HG02884 (cell line): Measurements from ENCODE around the gene METTL26.

Experiments
- ATAC-seq: cut with Tn5 transposase; IDR thresholded peaks from one replicate; pipeline ENCODE4 v1.9.1; 2021; ENCODE audit warnings: mild to moderate bottlenecking, moderate library complexity; ENCODE audit not compliant: unreplicated experiment

The METTL26 gene

DNA sequence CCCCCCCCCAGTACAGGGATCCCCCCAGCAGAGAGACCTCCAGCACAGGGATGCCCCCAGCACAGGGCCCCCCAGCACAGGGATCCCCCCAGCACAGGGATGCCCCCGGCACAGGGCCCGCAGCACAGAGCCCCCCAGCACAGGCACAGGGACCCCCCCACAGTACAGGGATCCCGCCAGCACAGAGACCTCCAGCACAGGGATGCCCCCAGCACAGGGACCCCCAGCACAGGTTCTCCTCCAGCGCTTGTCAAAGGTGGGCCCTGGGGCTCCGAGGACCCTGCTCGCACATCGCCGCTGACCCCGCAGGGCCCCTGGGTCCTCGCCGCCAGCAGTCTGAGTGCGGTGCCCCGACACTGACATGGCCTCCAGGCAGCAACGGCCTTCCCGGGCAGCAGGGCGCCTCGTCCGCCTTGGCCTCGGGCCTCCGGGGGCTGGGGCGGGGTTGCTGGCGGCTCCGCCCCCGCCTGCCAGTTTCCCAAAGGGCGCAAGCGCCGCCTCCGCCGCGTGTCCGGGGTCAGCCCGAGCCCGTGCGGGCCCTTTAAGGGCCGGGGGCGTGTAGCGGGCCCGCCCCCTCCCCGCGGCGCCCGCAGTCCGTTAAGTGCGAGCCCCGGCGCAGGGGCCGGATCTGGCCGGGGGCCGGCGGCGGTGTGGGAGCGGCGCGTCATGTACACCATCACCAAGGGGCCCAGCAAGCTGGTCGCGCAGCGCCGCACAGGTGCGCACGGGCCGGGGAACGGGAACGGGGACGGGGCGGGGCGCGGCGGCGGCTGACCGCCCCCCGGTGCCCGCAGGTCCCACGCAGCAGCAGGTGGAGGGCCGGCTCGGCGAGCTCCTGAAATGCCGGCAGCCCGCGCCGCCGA, 5.5 kb upstream of the METTL26 start, which contains the start of gene MCRIP2:
TSS of gene MCRIP2 (plus strand) at position 503 of the 863 bp plus-strand sequence. CDS start at position 667, 164 bp downstream.
- ATAC-seq, result peak; percentile 48

DNA sequence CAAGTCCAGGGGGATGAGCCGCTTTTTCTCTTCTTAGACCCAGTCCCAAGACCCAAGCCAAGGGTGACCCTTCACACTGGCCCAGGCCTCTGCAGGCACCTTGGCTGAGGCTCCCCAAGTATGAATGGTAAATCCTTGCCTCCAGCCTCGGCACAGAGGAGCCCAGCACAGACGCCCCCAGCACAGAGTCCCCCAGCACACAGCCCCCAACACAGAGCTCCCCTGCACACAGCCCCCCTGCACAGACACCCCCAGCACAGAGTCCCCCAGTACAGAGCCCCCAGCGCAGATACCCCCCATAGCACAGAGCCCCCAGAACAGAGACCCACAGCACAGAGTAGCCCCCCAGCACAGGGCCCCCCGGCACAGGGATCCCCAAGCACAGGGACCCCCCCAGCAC, 4.5 kb upstream of the METTL26 start:
- no peak for ATAC-seq

- no peak for ATAC-seq
Measured at GRCh38 chr16:638836-639235, 2.7 kb upstream of the METTL26 start.

GRCh38 chr16:638034-638543, 2.0 kb upstream of the METTL26 start:
- ATAC-seq, result no peak

DNA sequence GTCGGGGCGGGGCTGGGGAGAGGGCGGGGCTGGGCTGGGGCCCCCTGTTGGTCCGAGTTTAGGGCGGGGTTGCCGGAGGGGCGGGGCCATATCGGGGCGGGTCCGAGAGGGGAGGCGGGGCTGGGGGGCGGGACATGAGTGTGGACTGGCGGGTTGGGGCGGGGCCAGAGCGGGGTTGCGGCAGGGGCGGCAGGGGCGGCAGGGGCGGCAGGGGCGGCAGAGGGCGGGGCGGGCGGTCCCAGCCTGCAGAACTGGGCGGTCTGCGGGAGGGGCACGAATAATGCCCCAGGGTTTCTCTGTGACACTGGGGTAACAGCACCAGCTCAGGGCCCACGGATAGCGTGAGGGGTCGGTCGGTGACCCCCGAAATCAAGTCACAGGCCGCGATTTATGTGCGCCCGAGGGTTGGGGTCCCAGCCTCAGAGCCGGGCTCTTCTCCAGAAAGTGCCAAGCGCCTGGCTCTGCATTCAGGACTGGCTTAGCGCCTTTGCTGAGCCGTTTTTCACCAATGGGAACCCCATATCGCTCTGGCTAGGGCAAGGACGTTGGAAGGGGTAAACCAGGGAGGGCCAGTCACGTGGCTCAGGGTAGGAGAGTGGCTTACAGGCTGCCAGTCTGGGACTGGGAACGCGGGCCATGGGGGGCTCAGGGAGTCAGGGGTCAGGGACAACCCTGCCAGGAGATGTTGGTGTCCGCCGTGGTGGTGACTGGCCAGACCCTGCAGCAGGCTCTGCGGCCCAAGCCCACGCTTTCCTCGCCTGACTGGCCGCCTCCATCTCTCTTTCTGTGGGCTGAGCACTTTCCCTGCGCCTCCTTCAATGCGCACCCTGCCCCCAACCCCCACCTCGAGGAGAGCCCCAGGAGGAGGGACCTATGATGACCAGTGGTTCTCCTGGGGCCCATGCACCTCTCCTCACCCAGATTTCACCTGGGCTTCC, 1.2 kb upstream of the METTL26 start:
- no peak for ATAC-seq

- ATAC-seq, result peak; percentile 3
Measured at GRCh38 chr16:635573-636205, 416 bp downstream of the METTL26 start.

- ATAC-seq, result no peak
Measured at GRCh38 chr16:634996-635395, 1.1 kb downstream of the METTL26 start.

DNA sequence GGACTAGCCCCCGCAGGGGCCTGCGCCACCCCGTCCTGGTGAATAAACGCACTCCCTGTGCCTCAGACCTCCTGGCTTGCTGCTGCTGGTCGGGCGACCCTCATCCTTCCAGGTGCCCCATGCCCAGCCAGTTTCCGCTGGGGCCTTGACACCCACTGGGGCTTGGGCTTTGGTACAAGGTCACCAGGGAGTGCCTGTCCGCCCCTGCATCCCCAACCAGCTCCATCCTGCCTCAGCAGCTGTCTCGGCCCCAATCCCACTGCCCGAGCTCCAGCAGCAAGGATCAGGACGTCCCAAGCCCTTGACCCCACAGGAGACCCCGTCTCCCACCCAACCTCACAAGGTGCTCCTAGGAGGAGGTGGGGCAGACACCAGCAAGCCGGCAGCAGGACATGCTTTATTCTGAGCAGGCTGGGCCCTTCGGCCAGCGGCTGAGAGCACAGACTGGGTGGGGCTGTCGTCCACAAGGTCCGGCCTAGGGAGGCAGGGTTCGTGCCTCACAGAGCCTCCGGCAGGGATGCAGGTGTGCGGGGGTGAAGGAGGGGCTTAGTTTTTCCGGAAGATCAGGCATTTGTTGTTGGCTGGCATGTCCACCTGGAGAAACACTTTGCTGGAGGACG, 1.9 kb downstream of the METTL26 start:
- no peak for ATAC-seq

GRCh38 chr16:633336-634050, 2.6 kb downstream of the METTL26 start:
- no peak for ATAC-seq

DNA sequence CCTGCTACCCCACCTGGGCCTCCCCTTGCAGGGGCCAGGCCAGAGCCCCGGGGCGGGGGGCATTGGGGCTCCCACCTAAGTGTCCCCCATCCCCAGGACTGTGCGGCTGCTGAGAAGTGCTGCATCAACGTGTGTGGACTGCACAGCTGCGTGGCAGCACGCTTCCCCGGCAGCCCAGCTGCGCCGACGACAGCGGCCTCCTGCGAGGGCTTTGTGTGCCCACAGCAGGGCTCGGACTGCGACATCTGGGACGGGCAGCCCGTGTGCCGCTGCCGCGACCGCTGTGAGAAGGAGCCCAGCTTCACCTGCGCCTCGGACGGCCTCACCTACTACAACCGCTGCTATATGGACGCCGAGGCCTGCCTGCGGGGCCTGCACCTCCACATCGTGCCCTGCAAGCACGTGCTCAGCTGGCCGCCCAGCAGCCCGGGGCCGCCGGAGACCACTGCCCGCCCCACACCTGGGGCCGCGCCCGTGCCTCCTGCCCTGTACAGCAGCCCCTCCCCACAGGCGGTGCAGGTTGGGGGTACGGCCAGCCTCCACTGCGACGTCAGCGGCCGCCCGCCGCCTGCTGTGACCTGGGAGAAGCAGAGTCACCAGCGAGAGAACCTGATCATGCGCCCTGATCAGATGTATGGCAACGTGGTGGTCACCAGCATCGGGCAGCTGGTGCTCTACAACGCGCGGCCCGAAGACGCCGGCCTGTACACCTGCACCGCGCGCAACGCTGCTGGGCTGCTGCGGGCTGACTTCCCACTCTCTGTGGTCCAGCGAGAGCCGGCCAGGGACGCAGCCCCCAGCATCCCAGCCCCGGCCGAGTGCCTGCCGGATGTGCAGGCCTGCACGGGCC, 3.4 kb downstream of the METTL26 start:
- no peak for ATAC-seq

DNA sequence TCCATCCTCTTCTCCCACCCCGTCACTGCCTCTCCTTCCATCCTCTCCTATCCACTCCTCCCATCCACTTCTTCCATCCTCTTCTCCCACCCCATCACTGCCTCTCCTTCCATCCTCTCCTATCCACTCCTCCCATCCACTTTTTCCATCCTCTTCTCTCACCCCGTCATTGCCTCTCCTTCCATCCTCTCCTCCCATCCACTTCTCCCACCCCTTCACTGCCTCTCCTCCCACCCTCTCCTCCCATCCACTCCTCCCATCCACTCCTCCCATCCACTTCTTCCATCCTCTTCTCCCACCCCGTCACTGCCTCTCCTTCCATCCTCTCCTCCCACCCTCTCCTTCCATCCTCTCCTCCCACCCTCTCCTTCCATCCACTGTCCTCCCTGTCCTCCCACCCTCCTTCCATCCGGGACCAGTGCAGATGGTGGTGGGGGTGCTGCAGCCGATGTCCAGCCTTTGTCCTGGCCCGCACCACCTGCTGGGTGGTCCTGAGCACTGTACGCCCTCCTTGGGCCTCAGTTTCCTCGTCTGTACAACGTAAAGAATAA, 4.2 kb downstream of the METTL26 start:
- no peak for ATAC-seq

- ATAC-seq, result no peak
Measured at GRCh38 chr16:630815-631405, 5.2 kb downstream of the METTL26 start, which contains the start of gene WFIKKN1. TSS of gene WFIKKN1 (plus strand) at chr16:630985. CDS start at chr16:631254, 269 bp downstream.

DNA sequence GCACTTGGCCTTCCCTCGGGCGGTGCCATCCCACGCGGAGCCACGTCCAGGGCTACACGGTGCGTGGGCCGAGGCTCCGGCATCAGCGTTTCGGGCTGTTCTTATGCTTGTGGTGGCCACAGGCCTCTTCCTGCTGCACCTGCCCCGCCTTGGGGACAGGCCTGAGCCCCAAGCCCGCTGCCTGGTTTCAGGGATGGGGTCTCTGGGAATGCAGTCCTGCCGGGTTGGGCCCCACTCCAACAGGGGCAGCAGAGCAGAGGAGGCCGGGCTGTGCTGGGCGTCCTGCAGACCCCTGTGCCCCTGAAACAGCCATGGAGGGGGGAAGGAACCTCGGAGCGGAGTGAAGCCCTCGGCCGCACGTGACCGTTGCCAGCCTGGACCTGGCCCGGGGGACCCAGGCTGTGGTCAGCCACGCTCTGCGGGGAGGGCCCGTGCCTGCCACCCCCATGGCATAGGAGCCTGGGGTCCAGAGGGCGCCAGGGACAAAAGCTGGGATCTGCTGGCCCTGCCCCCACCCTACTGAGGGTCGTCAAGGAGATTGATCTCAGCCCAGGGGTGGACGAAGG, 5.8 kb downstream of the METTL26 start:
- no peak for ATAC-seq

DNA sequence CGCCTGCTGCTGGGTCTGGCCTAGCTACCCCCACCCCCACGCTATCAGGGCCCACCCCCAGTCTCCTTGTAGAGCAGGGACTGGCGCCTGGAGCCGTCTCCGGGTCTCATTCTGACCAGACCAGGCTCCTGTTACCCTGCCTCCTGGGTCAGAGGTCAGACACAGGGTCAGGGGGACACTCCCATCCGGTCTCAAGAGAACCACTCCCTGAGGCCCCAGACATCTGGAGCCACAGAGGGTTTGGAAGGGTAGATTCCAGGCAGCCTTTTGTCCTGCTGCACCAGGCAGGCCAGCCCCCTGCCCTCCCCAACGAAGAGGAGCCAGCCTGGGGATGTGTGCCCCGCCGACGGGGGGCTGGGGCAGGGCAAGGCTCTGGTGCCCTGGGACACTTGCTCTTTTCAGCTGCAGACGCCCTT, 6.3 kb downstream of the METTL26 start:
- ATAC-seq, result no peak

DNA sequence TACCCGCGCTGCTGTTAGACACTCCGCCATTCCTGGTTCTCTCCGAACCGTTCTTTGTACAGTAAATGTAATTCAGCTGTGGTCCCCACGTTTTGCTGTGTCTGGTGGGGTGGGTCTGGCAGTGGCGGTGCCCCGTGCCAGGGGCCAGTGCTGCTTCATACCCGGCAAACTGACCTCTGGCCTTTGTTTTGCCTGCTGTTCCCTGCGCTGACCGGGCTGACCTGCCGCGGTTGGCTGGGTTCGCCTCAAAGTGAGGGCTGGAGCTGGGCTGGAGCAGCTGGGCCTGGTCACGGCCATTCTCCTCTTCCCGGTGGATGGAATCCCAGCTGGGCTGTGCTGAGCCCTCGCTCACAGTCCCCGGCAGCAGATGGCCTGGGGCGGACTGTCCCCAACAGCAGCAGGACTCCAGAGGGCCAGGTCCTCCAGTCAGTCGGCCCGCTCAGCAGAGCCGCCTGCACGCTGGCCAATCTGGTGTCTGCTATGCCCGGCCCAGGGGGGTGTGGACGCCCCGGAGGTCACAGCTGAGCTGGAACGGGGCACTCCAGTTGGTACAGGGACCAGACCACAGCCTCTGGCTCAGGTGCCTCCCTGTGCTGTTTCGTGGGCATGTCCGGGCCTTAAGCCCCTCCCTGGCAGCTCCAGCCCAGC, 6.8 kb downstream of the METTL26 start:
- no peak for ATAC-seq

GRCh38 chr16:628321-629061, 7.6 kb downstream of the METTL26 start:
- ATAC-seq, result no peak
